Measurements from ENCODE around the gene GRID1. TPM values are rescaled to one million over a fixed set of nuclear protein-coding genes. Genes with fewer than 3 reads are reported as not detected.
"Not testable (repeated sequence)": the region's sequence is repeated elsewhere in the genome, so short reads cannot be mapped to it uniquely, and the experiment has no call there.

The GRID1 gene
- polyA plus RNA-seq, 5 donors = 0.54 to 1.5 (median 1.1) TPM

DNA sequence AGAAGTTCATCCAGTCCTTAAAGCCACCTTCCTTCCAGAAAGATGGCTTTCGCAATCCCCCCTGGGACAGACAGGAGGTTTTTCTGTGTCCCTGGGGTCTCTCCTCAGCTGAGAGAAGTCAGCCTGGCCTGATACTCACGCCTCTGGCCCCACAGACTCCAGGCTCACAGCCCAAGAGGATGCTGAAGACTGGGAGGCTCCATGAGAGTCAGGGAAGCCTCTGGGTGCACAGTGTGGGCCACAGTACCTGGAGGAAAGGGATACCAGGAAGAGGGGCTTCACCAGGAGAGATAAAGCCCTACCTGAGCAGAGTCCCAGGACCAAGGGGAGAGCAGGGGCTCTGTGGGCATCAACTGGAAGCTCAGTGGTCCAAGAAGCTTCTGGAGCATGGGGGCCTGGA, 324.4 kb downstream of the GRID1 start:
- DNase-seq = no peak

DNA sequence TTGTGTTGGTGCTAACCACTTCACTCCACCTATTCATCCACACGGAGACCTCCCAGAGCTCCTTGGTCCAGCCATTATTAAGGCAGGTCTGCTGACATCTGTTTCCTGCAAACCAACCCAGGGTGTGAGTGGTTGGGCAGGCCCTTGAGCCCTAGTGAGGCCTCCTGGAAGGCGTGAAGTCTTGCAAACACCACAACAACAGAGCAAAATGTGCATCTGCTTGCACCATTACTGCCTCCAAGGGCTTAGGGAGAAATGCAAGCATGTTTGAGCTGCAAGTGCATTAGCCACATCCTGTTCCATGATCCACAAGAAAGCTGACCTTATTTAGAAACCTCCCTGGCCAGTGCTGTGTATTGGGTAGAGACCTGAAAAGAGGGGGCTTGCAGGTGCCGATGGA, 325.5 kb downstream of the GRID1 start:
- DNase-seq = no peak

DNA sequence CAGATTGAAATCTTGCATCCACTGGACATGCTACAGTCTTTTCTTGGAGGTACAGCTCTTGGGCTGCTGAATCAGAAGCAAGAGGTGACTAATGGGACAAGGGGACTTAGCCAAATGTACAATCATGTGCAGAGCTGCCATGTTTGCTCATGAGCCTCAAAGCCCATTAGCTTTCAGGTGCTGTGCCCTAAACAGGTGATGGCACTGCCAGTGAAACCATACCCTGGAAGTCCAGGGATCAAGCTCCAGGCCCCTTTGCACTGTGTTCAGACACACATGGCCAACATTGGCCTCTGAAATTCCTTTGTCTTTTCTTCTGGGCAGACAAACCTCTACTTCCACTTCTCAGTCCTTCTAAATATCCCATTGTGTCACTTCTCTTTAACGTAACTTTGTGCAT, 328.2 kb downstream of the GRID1 start:
- no peak for DNase-seq

DNA sequence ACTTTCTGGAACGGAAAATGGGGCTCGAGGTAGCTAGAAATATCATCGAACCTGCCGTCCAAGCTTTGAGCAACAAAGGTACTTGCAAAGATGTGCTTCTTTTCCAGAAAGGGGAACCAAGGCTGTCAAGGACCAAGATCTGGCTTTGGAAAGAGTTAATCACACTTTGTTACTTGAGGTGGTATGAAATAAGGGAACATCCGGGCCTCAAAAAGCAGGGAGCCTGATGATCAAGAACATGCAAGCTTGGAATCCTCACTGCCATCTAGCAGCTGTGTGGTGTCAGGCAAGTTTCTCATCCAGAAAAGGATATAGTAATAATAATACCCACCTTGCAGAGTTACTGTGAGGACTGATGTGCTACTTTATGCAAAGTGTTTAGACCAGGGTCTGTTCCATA, 329.5 kb downstream of the GRID1 start:
- no peak for DNase-seq

DNA sequence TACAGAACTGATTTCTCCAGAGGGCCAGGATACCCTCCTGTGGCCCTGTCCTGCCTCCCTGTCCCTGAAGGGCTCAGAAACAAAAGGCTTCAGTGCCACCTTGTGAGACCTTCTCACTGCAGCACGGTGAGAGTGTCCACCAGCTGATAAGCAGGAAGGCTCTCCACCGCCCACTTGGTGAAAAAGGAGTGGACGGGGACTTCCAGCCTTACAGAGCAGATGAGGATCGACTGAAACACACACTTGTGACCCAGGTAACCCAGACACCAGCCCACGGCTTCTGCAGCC, 330.1 kb downstream of the GRID1 start:
- DNase-seq = no peak

DNA sequence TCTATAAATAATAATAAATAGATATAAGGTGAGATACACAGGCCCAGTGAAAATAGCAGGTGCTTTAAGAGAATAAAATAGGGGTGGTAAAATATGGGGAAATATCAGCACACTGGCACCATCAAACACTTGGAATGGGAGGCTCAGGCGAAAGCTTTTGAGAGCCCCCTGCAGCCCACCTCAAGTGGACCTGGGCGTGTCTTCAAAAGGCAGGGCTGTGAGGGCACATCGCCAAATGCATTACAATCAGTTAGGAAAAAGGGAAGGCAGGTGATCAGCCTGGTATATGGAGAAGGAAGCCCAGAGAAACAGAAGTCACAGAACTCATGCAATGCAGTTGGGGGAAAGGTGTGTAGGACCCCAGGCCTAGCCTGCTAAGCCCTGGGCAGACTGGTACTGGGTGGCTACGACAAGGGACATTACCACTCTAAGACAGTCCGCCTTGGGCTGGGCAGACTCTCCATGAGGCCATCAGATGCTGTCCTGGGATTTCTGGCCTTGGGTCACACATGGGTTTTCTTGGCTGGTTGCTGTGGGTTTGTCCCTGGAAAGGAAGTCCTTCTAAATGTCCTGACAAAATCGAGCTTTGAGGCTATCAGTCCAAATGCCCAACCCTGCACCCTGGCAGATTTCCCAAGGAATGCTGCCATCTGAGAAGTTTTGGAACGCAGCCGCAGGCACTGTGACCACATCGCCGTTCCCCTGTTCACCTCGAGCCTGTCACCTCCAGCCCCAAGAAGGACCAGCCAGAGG, 330.6 kb downstream of the GRID1 start:
- DNase-seq = no peak

DNA sequence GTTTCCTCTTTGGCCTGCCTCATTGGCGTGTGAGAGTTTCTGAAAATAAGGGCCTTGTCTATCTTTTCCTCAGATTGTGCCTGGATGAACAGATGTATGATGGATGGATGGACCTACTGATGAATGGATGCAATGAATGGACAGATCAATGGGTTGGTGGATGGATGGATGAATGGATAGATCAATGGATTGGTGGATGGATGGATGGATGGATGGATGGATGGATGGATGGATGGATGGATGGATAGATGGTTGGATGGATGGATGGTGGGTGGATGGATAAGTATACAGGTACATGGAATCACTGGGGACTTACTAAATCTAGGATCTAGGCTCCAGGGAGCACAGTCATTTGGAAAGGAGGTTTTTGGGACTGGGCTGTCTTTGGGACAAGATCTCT, 331.9 kb downstream of the GRID1 start:
- DNase-seq = no peak

DNA sequence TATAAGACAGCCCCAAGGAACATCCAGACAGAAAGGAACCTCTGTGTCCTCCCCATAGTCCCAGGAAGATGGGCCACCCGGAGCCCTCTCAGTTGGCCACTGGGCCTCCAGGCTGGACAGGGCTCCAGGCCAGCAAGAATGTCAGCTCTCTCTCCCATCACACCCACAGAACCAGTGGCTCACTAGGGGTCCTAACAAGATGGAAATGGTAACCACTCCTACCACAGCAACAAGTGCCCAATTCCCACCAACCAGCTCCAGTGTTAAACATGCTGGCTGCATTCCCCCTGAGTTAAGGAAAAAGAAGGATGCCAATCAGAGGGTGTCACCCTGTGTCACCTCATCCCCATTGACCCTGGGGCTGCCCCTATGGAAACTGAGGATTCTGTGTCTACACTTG, 333.0 kb downstream of the GRID1 start:
- DNase-seq = no peak

DNA sequence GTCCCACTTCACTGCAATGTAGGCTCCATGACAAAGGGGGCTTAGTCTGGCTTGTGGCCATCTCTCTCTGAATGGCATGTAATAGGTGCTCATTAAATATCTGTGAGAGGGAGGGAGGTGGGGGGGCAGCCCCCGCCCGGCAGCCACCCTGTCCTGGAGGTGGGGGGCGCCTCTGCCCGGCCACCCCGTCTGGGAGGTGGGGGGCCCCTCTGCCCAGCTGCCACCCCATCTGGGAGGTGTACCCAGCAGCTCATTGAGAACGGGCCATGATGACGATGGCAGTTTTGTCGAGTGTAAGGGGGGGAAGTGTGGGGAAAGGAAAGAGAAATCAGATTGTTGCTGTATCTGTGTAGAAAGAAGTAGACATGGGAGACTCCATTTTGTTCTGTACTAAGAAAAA, 334.5 kb downstream of the GRID1 start:
- not testable (repeated sequence) for DNase-seq

DNA sequence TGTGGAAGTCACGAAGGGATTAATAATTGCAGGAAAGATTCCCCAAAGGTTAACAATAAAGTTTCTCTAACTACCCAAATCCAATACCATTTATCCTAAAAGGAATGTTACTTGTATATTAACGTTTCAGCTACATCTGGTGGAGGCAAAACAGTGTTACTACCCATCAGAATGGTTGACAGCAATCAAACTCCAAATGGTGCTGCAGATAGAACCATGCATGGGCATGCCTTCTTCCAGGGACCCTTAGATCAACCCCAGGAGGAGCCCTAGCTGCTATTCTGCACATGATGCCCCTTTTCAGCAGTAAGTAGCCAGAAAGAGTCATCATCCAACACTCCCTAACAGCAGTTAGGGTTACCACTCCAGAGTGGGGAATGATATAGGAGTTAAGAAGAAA, 336.3 kb downstream of the GRID1 start:
- no peak for DNase-seq

DNA sequence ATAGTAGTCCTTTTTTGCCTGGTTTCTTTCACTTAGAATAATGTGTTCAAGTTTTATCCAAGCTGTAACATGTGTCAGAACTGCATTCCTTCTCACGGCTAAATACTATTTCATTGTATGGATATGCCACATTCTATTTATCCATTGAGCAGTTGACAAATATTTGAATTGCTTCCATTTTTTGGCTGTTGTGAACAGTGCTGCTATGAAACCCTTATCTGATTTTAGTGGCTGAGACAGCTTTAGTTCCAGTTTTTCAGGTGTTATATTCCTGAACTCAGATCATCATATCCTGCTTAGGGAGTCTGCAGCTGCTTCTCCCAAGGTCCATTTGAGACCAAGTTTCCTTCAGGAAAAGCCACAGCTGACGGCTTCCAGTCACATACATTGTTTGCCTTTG, 339.2 kb downstream of the GRID1 start:
- no peak for DNase-seq

DNA sequence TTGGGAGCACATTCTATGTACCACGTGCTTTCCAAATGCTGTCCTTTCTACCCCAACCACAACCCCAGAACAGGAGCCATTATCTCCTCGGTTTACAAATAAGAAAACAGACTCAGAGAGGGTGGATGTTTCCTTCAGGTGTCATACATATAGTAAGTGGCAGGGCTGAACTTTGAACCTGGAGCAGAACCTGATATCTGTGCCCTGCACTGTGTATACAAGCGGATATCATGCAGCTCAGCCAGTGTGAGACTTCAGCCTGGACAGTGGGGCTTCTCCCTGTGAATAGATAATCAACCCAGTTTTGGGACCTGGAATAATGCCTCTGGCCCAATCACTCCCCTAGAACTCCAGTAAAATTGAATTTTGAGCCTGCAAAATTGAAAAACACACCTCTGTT, 341.1 kb downstream of the GRID1 start:
- DNase-seq = no peak

DNA sequence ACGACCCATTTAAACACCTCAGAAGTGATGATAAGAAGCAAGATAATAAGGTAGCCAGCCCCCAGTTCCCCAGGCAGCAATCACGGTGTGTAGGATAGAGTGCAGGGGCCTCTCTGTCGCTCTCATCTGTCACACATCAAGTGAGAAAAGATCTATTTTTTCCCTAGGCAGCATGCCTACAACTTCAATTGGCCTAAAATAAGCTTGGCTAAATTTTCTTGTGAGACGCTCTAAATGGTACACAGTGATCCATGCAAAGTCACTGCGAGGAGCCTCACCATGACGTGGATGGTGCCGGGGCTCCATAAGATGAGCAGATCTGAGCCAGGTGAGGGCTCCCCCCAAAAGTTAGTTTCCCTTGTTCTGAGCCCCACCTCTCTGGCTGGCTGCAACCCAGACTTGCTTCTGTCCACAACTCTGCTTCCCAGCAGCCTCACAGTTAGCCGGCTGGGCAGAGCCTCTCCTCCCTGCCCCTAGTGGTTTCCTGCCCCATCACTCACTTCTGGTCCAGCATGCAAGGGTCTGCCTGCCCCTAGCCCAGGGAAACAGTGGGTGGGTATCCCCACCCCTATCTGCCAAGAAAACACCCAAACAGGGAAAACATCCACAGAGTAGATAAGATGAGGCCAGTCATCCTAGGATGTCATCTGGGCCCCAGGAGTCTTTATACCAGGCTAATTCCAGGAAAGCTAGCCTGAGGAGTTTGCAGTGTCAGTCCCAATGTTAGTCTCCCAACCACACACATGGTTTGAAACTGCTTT, 342.1 kb downstream of the GRID1 start:
- no peak for DNase-seq

DNA sequence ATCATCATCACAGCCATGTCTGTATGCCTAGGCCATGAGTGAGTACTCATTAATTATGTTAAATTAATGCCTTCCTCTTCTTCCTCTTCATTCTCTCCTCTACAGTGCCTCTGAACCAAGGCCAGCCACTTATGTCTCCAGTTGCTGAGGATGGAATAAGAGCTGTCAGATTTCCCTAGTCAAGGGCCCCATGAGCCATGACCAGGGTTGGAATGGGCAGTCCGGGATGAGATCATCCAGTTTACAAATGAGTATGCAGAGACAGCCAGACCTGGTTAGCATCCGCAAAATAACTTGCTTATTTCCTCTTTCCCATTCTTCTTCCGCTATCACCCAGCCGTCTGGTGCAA, 342.7 kb downstream of the GRID1 start:
- no peak for DNase-seq

DNA sequence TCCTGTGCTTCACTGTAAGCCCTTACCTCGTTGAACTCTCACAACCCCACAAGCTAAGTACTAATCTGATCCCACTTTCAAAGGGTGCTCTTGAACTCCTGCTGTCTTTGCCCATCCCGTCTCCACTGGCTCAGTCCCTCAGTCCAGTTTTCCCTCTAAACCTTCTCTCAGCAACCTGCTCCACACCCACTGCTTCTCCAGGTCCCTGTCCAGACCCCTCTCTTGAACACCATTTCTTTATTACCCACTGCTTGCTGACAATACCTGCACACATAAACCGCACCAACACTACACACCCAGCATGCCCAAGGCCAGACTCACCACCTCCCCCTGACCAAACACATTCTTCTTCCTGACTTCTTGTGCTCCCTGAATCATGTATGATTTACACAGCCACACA, 343.3 kb downstream of the GRID1 start:
- DNase-seq = no peak

DNA sequence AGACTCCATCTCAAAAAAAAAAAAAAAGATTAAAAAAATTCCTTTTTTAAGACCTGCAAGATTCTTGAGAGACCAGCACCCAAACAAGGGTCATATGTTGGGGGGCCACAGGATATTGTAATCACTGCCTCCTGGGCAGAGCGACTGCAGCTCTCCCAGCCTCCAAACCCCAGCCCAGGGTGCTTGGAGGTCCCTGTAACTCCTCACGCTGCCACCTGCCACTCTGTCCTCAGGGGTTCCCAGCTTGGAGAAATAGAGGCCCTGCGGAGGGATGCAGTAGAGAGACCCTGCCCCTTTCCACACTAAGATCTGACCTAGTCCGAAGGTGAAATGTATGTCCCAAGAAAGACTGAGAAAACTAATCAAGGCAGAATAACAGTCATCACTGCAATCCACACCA, 343.7 kb downstream of the GRID1 start:
- DNase-seq = no peak

DNA sequence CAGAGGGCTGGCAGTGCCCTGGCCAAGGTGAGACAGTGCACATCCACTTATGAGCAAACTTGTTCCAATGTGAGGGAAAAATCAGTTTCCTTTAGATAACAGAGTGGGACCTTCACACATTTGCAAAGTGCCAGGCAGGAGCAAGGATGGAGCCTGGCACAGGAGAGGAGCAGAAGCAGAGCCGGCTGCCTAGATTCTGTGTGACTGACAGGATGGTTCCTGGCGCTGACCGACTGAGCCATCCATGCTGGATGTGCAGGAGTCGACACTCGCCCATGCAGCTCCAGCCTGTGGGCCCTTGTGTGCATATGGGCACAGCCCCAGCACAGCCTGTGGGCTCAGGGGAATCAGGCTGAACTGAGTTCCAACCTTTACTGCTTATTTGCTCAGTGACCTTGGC, 346.5 kb downstream of the GRID1 start:
- no peak for DNase-seq

DNA sequence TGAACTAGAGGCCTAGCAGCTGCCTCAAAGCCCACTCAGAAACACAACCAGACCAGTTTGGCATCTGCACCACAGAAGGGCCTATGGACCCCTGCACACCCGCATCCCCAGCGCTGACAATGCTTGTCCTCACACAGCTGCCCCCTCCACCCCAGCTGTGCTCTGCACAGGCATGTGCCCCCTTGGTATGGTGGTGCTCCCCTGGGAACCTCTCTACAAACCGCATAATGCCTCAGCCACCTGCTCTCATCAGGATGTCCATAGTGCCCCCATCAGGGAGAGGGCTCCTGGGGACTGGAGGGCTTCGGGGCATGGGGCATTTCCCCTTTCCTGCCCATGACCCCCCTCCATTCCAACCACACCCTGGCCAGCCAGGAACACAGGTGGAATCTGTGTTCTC, 347.5 kb downstream of the GRID1 start:
- no peak for DNase-seq

DNA sequence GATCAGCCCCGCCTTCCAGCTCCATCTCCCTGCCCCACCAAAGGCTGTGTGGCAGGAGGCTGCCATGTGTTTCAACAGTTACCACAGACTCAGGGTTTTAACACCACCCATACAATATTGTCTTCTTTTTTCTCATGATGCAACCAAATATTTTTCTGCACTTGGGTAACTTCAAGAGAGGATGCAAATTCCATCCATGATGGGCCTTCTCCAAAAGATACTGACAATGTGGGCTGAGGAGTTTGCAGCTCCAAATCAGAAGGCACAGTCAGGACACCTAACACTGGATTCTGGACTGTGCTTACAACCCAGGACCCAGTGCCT, 347.9 kb downstream of the GRID1 start:
- no peak for DNase-seq

DNA sequence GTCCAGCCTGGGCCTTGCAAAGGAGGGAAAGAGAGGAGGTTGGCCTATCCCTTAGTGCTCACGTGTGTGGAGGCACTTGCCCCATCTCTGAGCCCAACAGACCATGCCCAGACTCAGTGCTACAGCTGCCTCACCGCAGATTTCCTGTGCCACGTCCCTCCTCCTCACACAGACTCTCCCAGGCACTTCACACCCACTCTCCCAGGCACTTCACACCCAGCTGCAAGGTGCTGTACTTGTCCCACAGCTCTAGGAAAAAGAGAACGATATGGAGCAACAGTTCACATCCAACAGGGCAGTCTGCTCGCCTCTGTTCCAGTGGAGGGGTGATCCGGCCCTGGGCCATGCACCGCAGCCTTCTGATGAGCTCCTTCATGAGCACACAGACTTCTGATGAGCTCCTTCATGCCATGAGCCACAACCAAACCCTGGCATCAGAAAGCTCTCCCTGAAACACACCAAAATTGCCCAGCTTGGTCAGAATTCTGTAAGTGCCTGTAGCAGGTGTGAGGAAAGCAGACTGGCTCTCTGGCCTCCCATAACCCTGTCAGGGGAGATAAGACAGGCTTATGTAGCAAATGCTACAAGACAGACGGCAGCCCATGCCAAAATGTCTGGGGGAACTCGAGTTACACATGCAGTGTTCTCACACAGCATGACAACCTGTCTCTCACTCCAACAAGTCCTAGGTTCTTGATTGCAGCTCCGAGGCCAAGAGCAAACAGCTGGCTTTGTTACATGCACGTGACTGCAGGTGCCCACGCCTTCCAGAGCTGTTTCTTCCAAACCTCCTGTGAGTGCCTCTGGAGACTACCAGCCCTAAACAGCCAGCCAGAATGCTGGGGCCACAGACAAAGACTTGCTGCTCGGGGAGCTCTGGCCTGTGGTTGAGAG, 348.5 kb downstream of the GRID1 start:
- no peak for DNase-seq

DNA sequence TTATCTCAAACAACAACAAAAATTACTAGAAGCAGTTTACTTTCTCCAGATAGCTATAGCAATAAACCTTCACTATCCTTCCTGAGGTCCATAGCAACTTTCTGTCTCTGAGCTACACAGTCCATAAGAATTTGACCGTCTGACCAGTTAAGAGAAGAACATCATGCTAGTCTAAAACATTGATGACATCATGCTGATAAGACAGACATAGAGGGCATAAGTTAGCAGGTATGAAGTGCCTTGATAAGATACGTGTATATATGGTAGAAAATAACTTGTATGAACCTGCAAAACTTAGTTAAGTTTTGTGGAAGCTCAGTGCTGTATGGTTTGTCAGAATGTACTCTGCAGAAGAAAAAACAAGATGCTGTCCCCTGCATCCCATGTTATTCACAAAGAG, 353.0 kb downstream of the GRID1 start:
- DNase-seq = no peak

DNA sequence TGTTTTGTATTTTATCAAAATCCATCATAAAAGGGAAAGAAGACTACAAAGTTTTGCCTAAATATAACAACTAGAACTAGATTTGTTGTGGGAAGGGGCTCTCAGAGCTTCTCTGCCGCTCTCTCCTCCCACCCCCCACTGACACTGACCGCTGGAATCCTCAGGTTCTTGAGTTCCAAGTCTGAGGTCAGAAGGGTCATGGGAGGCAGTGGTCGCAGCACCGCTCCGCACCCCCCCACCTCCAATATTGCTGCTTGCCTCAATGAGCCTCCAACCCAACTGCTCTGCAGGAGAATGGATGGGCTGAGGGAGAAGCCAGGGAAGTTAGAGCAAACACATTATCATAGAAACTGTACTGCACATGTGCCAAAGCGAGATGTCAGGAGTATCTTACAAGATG, 359.4 kb downstream of the GRID1 start:
- no peak for DNase-seq

DNA sequence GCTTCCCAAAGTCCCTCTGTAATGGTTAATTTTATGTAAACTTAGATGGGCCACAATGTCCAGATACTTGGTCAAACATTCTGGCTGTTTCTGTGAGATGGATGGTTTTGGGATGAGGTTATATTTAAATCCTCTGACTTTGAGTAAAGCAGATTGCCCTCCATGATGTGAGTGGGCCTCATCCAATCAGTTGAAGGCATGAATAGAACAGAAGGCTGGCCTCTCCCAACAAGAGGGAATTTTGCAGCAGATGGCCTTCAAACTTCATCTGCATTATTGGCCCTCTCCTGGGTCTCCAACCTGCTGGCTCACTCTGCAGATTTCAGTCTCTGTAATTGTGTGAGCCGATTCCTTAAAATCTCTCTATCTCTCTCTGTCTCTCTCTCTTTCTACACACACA, 362.3 kb downstream of the GRID1 start:
- DNase-seq = no peak

Measured in right lung (tissue), 5 donors.